ENCODE measurements around the gene SLC37A1.

The SLC37A1 gene

DNA sequence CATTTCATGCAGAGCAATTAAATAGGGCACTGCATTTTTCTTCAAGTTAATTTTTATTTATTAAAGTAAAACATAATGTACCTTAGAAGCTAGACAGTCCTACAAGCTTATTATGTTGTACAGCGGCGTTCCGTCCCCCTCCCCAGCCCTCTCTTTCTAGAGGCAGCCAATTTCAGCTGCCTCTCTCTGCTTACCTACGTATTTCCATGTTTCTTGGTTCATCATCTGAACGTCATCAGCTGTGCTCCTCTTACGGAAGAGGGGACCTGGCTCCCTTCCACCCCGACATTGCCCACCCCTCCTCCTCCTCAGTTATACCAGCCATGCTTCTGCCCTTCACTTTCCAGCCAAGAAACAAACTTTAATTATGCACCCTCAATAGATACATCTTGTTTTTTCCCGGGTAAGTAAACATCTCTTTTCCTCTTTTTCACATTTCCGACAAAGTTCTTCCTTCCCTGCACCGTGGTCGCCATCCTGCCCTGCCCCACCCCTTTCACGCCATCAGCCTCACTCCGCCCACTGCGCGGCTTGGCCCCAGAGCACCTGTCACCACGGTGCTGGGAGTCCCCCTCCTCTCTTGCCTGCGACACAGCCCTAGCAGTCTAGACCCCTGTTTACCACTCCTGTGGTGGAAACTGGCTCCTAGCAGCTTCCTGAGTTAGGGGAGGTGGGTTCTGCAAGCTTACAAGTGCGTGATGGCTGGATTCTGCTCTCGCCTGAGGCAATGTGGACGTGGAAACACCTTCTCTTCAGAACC is 57.9 kb downstream of the SLC37A1 start:
- Histone ChIP-seq H3K36me3 (ENCODE audit: control insufficient read depth, insufficient read depth, low read length) (no peaks in the 10 kb centered on the region), H3K27ac (ENCODE audit: insufficient read depth, low read depth, low read length, poor library complexity, severe bottlenecking) (no peak overlapping the region), H3K4me1 (ENCODE audit: control insufficient read depth, insufficient read depth, low read length) (peaks cover 16% of the 10 kb centered on the region), H3K27me3 (ENCODE audit: control insufficient read depth, insufficient read depth, low read length, poor library complexity, severe bottlenecking) (no peaks in the 10 kb centered on the region), H3K9me3 (ENCODE audit: control insufficient read depth, low read length) (no peaks in the 10 kb centered on the region), H3K4me3 (ENCODE audit: insufficient read depth, low read depth, low read length) (no peak overlapping the region)
- 90 to 94% methylated on average over 20 of the region's 20 CpGs for WGBS, 2 experiments

DNA sequence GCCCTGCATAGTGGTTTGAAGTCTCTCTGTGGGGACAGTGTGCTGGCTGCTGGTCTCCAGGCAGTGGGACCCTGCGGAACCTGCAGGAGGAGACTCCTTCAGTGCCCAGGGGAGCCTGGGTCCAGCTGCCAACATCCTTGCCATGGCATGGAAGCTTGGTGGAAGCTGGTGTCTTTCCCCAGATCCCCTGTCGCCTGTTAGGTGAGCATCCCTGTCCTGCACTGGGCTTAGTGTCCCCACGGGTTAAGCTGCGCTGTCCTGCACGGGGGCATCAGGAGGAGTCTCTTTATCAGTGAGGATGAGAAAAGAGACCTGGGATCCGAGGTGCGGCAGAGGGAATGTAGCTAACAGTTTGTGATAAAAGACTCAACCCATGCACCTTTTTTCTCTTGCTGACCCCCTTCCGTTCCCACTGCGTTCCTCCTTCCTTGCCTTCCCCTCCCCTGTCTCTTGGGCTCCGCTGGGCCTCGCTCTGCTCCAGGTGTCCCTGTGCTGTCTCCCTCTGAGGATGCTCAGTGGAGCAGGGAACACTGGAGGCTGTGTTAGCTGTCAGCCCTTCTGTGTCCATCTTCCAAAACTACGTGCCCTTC is 59.3 kb downstream of the SLC37A1 start:
- Histone ChIP-seq H3K4me1 (ENCODE audit: control insufficient read depth, insufficient read depth, low read length) (peaks cover 16% of the 10 kb centered on the region), H3K4me3 (ENCODE audit: insufficient read depth, low read depth, low read length) (no peak overlapping the region), H3K9me3 (ENCODE audit: control insufficient read depth, low read length) (peaks cover 7% of the 10 kb centered on the region), H3K36me3 (ENCODE audit: control insufficient read depth, insufficient read depth, low read length) (no peaks in the 10 kb centered on the region), H3K27ac (ENCODE audit: insufficient read depth, low read depth, low read length, poor library complexity, severe bottlenecking) (no peak overlapping the region), H3K27me3 (ENCODE audit: control insufficient read depth, insufficient read depth, low read length, poor library complexity, severe bottlenecking) (no peaks in the 10 kb centered on the region)
- 94 to 96% methylated on average over 12 of the region's 12 CpGs for WGBS, 2 experiments

DNA sequence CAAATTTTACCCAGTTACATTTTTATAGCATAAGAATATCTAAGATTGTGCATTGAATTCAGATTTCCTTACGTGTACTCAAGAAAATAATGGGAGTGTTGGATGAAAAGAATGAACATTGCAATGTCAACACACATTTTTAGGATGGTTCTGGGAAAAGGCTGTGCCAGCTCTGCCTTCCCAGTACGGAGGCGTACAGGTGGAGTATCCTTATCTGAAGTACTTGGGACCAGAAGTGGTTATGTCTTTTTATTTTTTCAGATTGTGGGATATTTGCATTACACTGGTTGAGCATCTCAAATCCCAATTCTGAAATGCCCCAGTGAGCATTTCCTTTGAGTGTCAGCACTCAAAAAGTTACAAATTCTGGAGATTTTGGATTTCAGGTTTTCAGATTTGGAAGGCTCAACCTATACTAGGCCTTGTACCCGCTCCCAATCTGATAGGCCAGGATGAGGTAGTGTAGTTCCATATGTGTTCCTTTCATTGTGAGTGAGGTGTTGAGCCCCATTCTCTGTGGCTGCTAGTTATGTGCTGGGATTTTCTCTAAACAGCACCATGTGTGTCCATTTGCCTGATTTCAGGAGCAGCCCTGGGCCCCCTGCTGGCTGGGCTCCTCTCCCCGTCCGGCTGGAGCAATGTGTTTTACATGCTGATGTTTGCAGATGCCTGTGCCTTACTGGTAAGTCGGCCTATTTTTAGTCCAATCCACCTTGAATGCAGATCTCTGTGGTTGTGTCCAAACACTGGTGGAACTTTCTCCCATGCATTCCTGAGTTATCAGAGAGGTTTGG is 60.8 kb downstream of the SLC37A1 start:
- Histone ChIP-seq H3K4me3 (ENCODE audit: insufficient read depth, low read depth, low read length) (no peak overlapping the region), H3K27ac (ENCODE audit: insufficient read depth, low read depth, low read length, poor library complexity, severe bottlenecking) (no peak overlapping the region), H3K36me3 (ENCODE audit: control insufficient read depth, insufficient read depth, low read length) (no peaks in the 10 kb centered on the region), H3K9me3 (ENCODE audit: control insufficient read depth, low read length) (peaks cover 7% of the 10 kb centered on the region), H3K27me3 (ENCODE audit: control insufficient read depth, insufficient read depth, low read length, poor library complexity, severe bottlenecking) (no peaks in the 10 kb centered on the region), H3K4me1 (ENCODE audit: control insufficient read depth, insufficient read depth, low read length) (peaks cover 16% of the 10 kb centered on the region)
- WGBS, 2 experiments: 92 to 93% methylated on average over 7 of the region's 7 CpGs

DNA sequence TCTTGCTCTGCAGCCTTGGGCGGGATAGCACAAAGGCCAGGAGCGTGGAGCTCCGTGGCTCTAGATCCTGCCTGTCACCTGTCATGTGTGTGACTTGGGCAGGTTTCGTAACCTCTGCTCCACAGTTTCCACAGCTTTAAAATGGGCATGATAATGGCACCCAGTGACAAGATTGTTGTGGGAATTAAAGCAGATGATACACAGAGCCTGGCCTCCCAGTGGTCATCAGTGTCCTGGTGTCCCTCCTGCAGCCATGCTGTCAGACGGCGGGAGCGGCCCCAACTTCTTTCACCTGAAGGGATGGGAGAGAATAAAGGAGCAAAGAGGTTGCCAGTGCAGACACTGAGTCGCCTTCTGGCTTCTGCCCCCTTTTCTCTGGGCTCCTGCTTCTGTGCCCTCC is 61.5 kb downstream of the SLC37A1 start:
- H3K4me1 ChIP-seq (ENCODE audit: control insufficient read depth, insufficient read depth, low read length): peaks cover 16% of the 10 kb centered on the region
- peaks cover 7% of the 10 kb centered on the region for H3K9me3 ChIP-seq (ENCODE audit: control insufficient read depth, low read length)
- no peaks in the 10 kb centered on the region for H3K36me3 ChIP-seq (ENCODE audit: control insufficient read depth, insufficient read depth, low read length)
- H3K4me3 ChIP-seq (ENCODE audit: insufficient read depth, low read depth, low read length): no peak overlapping the region
- 94 to 95% methylated on average over 8 of the region's 8 CpGs for WGBS, 2 experiments
- H3K27me3 ChIP-seq (ENCODE audit: control insufficient read depth, insufficient read depth, low read length, poor library complexity, severe bottlenecking): no peaks in the 10 kb centered on the region
- no peak overlapping the region for H3K27ac ChIP-seq (ENCODE audit: insufficient read depth, low read depth, low read length, poor library complexity, severe bottlenecking)

DNA sequence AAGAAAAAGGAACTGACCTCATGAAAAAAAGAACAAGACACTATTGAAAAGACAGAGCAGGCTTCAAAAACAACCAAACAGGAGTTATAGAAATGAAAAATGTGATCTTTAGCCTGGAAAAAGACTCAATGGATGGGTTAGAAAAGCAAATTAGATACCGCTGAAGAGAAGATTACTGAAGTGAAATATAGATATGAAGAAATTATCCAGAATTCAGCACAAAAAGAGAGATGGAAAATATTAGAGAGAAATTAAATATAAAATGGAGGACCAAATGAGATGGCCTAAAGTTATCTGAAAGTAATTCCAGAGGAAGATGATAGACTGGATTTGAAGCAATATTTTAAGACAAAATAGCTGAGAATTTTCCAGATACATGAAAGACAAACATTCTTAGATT is 63.0 kb downstream of the SLC37A1 start:
- Histone ChIP-seq H3K27me3 (ENCODE audit: control insufficient read depth, insufficient read depth, low read length, poor library complexity, severe bottlenecking) (no peaks in the 10 kb centered on the region), H3K36me3 (ENCODE audit: control insufficient read depth, insufficient read depth, low read length) (no peaks in the 10 kb centered on the region), H3K27ac (ENCODE audit: insufficient read depth, low read depth, low read length, poor library complexity, severe bottlenecking) (no peak overlapping the region), H3K4me3 (ENCODE audit: insufficient read depth, low read depth, low read length) (no peak overlapping the region), H3K9me3 (ENCODE audit: control insufficient read depth, low read length) (peaks cover 7% of the 10 kb centered on the region), H3K4me1 (ENCODE audit: control insufficient read depth, insufficient read depth, low read length) (peaks cover 7% of the 10 kb centered on the region)
- WGBS, 2 experiments: 83 to 89% methylated on average over 1 of the region's 1 CpG

DNA sequence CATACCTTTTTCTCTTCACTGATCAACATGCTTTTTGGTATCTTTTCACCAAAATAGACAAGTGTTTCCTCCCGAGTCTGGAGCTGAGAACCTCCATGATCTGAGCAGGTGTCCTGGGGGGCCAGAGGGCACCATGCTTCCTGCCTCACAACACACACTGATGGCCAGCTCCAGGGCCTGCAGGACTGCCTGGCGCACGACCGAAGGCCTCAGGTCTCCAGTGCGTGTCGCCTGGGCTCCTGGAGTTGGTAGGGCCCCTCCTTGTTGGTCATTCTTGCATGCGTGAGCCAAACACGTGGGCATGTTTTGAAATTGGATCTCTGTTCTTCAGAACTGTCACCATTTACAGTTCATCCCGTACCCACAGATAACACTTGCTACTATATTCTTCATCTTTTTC is 64.4 kb downstream of the SLC37A1 start:
- no peaks in the 10 kb centered on the region for H3K27me3 ChIP-seq (ENCODE audit: control insufficient read depth, insufficient read depth, low read length, poor library complexity, severe bottlenecking)
- no peak overlapping the region for H3K27ac ChIP-seq (ENCODE audit: insufficient read depth, low read depth, low read length, poor library complexity, severe bottlenecking)
- 95 to 96% methylated on average over 9 of the region's 9 CpGs for WGBS, 2 experiments

DNA sequence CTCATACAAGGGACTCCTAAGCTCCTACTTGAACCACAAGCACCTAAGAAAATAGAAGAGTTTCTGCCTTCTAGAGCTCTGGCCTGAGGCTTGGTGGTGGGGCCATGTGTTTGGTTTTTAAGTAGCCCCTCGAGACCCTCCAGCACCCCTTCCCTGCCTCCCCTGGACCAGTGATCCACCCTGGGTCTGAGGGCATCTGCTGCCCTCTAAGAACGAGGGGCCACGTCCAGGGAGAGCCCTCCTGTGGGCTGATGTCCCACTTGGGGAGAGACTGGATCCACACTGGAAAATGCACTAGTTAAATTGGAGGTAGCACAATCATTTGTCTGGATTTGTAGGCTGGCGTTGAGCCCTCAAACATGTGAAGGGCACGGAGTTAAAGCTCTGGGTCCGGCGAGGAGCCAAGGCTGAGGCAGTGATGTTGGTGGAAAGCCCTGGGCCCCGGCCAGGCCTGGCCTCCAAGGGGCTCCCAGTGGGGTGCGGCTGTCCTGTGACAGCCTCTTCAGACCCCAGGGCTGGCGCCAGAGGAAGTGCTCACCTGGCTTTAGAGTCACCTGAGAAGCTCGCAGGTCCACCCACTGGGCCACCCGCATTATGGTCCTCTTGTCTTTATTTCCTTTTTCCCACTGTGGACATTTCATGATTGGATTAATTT is 65.2 kb downstream of the SLC37A1 start:
- Histone ChIP-seq H3K4me1 (ENCODE audit: control insufficient read depth, insufficient read depth, low read length) (peaks cover 10% of the 10 kb centered on the region), H3K27me3 (ENCODE audit: control insufficient read depth, insufficient read depth, low read length, poor library complexity, severe bottlenecking) (no peaks in the 10 kb centered on the region), H3K4me3 (ENCODE audit: insufficient read depth, low read depth, low read length) (no peak overlapping the region), H3K9me3 (ENCODE audit: control insufficient read depth, low read length) (peaks cover 7% of the 10 kb centered on the region), H3K36me3 (ENCODE audit: control insufficient read depth, insufficient read depth, low read length) (no peaks in the 10 kb centered on the region), H3K27ac (ENCODE audit: insufficient read depth, low read depth, low read length, poor library complexity, severe bottlenecking) (no peak overlapping the region)
- WGBS, 2 experiments: 92 to 95% methylated on average over 12 of the region's 12 CpGs

More for the DNA sequence above, 64.4 kb downstream of the SLC37A1 start:
- H3K9me3 ChIP-seq (ENCODE audit: control insufficient read depth, low read length): peaks cover 7% of the 10 kb centered on the region
- no peaks in the 10 kb centered on the region for H3K36me3 ChIP-seq (ENCODE audit: control insufficient read depth, insufficient read depth, low read length)
- H3K4me3 ChIP-seq (ENCODE audit: insufficient read depth, low read depth, low read length): no peak overlapping the region
- H3K4me1 ChIP-seq (ENCODE audit: control insufficient read depth, insufficient read depth, low read length): peaks cover 10% of the 10 kb centered on the region

DNA sequence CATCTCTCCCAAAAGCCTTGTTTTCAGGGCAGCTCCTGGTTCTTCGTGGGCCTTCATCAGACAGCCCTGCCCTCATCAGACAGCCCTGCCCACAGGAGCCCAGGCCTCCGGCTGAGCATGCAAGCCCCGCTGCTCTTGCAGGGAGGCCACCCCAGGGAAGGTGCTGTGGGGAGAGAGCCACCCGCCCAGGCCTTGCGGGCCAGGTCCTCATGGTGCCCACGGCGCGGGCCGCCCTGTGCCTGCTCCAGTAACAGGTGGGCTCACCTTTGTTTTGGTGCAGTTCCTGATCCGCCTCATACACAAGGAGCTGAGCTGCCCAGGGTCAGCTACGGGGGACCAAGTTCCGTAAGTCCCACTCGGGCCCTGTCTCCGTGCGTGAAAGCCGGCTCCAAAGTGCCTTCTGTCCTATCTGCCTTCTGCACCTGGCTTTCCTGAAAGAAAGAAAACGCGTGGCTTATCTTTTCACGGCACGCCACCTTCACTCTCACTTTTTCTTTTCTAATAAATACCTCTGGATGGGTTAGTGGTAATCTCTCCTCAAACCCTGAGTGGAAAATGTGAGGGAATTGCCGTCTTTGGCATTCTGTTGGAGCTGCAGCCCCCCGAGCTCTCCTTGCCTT is 65.9 kb downstream of the SLC37A1 start:
- 90 to 92% methylated on average over 22 of the region's 22 CpGs for WGBS, 2 experiments
- Histone ChIP-seq H3K9me3 (ENCODE audit: control insufficient read depth, low read length) (peaks cover 7% of the 10 kb centered on the region), H3K27me3 (ENCODE audit: control insufficient read depth, insufficient read depth, low read length, poor library complexity, severe bottlenecking) (no peaks in the 10 kb centered on the region), H3K4me3 (ENCODE audit: insufficient read depth, low read depth, low read length) (no peak overlapping the region), H3K4me1 (ENCODE audit: control insufficient read depth, insufficient read depth, low read length) (peaks cover 10% of the 10 kb centered on the region), H3K36me3 (ENCODE audit: control insufficient read depth, insufficient read depth, low read length) (no peaks in the 10 kb centered on the region), H3K27ac (ENCODE audit: insufficient read depth, low read depth, low read length, poor library complexity, severe bottlenecking) (no peak overlapping the region)

DNA sequence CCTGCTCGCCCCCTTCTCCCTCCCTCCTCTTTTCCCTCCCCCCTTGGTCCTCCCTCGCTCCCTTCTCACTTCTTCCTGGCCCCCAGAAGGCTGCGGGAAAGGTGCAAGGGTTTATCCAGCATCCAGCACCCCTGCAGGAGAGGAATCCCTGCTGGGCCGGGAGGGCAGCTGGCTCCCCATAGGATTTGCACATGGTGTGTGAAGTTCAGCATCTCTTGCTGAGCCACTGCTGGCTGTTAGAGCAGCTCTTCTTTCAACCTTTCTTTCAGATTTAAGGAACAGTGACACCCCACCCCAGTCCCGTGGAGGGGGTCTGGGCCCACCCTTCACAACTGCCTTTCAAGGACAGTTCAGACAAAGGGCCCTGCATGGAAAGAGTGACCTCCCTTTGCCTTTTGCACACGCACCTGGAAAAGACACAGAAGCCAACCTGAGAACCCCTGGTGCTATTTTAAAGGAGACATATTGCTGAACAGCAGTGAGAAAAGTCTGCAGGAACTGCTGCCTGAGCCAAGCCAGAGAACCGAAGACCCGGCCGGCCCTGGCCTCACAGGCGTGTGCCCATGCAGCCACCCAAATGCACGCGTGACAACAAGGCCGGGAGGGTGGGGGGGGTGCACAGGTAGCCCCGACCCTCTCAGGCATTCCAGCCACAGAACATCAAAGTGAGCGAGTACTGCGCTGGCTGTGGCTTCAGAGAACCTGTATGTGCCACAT is 66.6 kb downstream of the SLC37A1 start:
- H3K4me1 ChIP-seq (ENCODE audit: control insufficient read depth, insufficient read depth, low read length): peaks cover 10% of the 10 kb centered on the region
- 85 to 86% methylated on average over 16 of the region's 16 CpGs for WGBS, 2 experiments
- peaks cover 7% of the 10 kb centered on the region for H3K9me3 ChIP-seq (ENCODE audit: control insufficient read depth, low read length)
- no peaks in the 10 kb centered on the region for H3K36me3 ChIP-seq (ENCODE audit: control insufficient read depth, insufficient read depth, low read length)
- H3K27ac ChIP-seq (ENCODE audit: insufficient read depth, low read depth, low read length, poor library complexity, severe bottlenecking): no peak overlapping the region
- no peak overlapping the region for H3K4me3 ChIP-seq (ENCODE audit: insufficient read depth, low read depth, low read length)
- no peaks in the 10 kb centered on the region for H3K27me3 ChIP-seq (ENCODE audit: control insufficient read depth, insufficient read depth, low read length, poor library complexity, severe bottlenecking)

Measured in ectodermal cell (in vitro differentiated cells).